Left ventricle myocardium superior (tissue), 1 donor: Measurements from ENCODE around the gene ZNF512B. TPM values are rescaled to one million over a fixed set of nuclear protein-coding genes. Genes with fewer than 3 reads are reported as not detected.
A peak's percentile ranks its signal among the peaks of the same experiment; 100 is the strongest.
"Not testable (repeated sequence)": the region's sequence is repeated elsewhere in the genome, so short reads cannot be mapped to it uniquely, and the experiment has no call there.

Experiments
- ATAC-seq: fragments of 200-7000 bp; cut with Tn5 transposase; one replicate; pipeline ENCODE4 v1.9.1; 2020; ENCODE audit warnings: mild to moderate bottlenecking, moderate library complexity
- DNase-seq: peaks from one replicate; pipeline ENCODE4 v3.0.0-alpha.2; 2020
- intact Hi-C: fragments of 100-400 bp; cut with micrococcal nuclease; formaldehyde crosslinking; loops from one replicate; pipeline ENCODE4 v1.11.0; 2022
- total RNA-seq: library from RNA; stranded (reverse); fragmentation: NEBNext Ultra II Directional; extraction: Animal tissue kit (Norgen Biotek cat#: 25700); gene quantifications from one replicate; pipeline ENCODE4 v1.2.1, GENCODE V29; 2021
- donor health status: DM: no; HTN: yes; CAD: no; lungs with severe emphysema.

Gene ZNF512B
- total RNA-seq, 1 donor from 2014 or later: 14.0 TPM

- DNase-seq (peak; percentile 36), ATAC-seq (no peak)
- intact Hi-C loops: no loop called here
Measured at GRCh38 chr20:63940472-63941266, 29.1 kb downstream of the ZNF512B start.

GRCh38 chr20:63940071-63940471 is 29.7 kb downstream of the ZNF512B start:
- DNase-seq (no peak), ATAC-seq (no peak)
- intact Hi-C loops: no loop called here

- DNase-seq: peak; percentile 31
- intact Hi-C loops: no loop called here
- ATAC-seq: no peak
Measured at GRCh38 chr20:63939061-63939935, 30.4 kb downstream of the ZNF512B start.

- intact Hi-C loops: no loop called here
- DNase-seq: no peak
- no peak for ATAC-seq
Measured at GRCh38 chr20:63937596-63937995, 32.1 kb downstream of the ZNF512B start.

GRCh38 chr20:63935447-63935846 is 34.3 kb downstream of the ZNF512B start:
- ATAC-seq (no peak), DNase-seq (no peak)
- intact Hi-C loops: no loop called here

- peak; percentile 37 for DNase-seq
- no peak for ATAC-seq
- intact Hi-C loops: no loop called here
Measured at GRCh38 chr20:63934271-63935068, 35.3 kb downstream of the ZNF512B start.

GRCh38 chr20:63933646-63934045 is 36.1 kb downstream of the ZNF512B start:
- intact Hi-C loops: no loop called here
- no peak for ATAC-seq
- DNase-seq: no peak

GRCh38 chr20:63932606-63933160 is 37.0 kb downstream of the ZNF512B start:
- ATAC-seq (no peak), DNase-seq (no peak)

GRCh38 chr20:63931735-63932134 is 38.0 kb downstream of the ZNF512B start:
- intact Hi-C loops: no loop called here
- DNase-seq (no peak), ATAC-seq (no peak)

More at GRCh38 chr20:63932606-63933160, 37.0 kb downstream of the ZNF512B start:
- intact Hi-C loops: no loop called here

- intact Hi-C loops: no loop called here
- ATAC-seq: peak; percentile 95
- DNase-seq: peak; percentile 91
Measured at GRCh38 chr20:63930971-63931553, 38.7 kb downstream of the ZNF512B start.

- intact Hi-C loops, DNase-seq, ATAC-seq: not testable (repeated sequence)
Measured at GRCh38 chr20:63929473-63929883, 40.3 kb downstream of the ZNF512B start.

- ATAC-seq: no peak
- intact Hi-C loops: no loop called here
- no peak for DNase-seq
Measured at GRCh38 chr20:63929071-63929470, 40.7 kb downstream of the ZNF512B start.

GRCh38 chr20:63926298-63926697 is 43.4 kb downstream of the ZNF512B start:
- DNase-seq (no peak), ATAC-seq (no peak)
- intact Hi-C loops: no loop called here

- intact Hi-C loops: no loop called here
- ATAC-seq (no peak), DNase-seq (no peak)
Measured at GRCh38 chr20:63924241-63924640, 45.5 kb downstream of the ZNF512B start.

- DNase-seq (no peak), ATAC-seq (no peak)
- intact Hi-C loops: no loop called here
Measured at GRCh38 chr20:63923651-63924050, 46.1 kb downstream of the ZNF512B start.

- ATAC-seq (no peak), DNase-seq (no peak)
- intact Hi-C loops: no loop called here
Measured at GRCh38 chr20:63920226-63920625, 49.5 kb downstream of the ZNF512B start.

GRCh38 chr20:63919130-63919529 is 50.6 kb downstream of the ZNF512B start:
- ATAC-seq (no peak), DNase-seq (no peak)
- intact Hi-C loops: no loop called here

GRCh38 chr20:63917811-63918210 is 51.9 kb downstream of the ZNF512B start:
- intact Hi-C loops: no loop called here
- ATAC-seq (no peak), DNase-seq (no peak)
